ENCODE results near the gene AOPEP.

AOPEP gene

DNA sequence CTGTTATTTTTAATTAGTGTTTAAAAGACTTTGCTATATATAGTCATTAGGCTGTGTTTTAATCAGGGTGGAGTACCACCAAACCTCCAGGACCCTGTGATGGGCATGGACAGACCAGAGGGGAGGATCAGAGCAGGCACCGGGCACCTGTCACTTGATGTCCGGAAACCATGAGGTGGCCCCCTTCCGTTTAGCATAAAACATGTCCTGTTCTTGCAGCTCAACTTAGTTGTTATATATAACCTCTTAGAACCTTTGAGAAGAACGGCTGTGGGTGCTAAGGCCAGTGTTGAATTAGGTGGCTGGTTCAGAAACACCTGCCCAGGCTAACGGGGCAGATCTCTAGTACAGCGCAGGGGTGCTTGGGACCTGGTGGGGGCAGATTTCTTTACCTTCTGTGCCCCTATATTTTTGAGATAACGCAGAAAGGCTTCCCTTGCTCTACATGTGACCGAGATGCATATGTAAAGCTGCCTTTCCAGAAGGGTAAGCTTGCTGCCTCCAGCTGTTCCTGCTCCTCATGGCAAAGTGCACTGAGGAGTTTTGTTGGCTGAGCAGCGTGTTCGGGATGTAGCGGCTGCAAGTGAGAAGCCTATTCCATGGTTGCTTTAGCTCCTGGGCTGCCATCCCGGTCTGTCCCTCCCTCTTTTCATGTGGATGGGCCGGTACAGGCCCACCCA is 335.6 kb downstream of the AOPEP start:
- TF ChIP-seq RAD21 (IDR thresholded peaks at IDR 0.05; ENCODE audit: low read depth), result no peak
- TF ChIP-seq, protein P1, sequence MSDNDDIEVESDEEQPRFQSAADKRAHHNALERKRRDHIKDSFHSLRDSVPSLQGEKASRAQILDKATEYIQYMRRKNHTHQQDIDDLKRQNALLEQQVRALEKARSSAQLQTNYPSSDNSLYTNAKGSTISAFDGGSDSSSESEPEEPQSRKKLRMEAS (IDR thresholded peaks at IDR 0.05), result no peak
- no peak for TF ChIP-seq CEBPB (IDR thresholded peaks at IDR 0.05)
- no peak for TF ChIP-seq ZBTB7A (IDR thresholded peaks at IDR 0.05; ENCODE audit: low read depth)
- no peak for TF ChIP-seq REST (IDR thresholded peaks at IDR 0.05; ENCODE audit: low read depth)
- TF ChIP-seq TEAD4 (IDR thresholded peaks at IDR 0.05), result no peak
- TF ChIP-seq EP300 (IDR thresholded peaks at IDR 0.05; ENCODE audit: borderline replicate concordance), result no peak
- no peak for TF ChIP-seq USF1 (IDR thresholded peaks at IDR 0.05)
- TF ChIP-seq TCF12 (IDR thresholded peaks at IDR 0.05; ENCODE audit: low read depth), result no peak
- no peak for TF ChIP-seq YY1 (IDR thresholded peaks at IDR 0.05; ENCODE audit: low read depth)
- TF ChIP-seq CREB1 (IDR thresholded peaks at IDR 0.05; ENCODE audit: low read depth), result no peak
- no peak for TF ChIP-seq NFIC (IDR thresholded peaks at IDR 0.05)
- no peak for TF ChIP-seq TAF1 (IDR thresholded peaks at IDR 0.05; ENCODE audit: low read depth)
- TF ChIP-seq FOXM1 (IDR thresholded peaks at IDR 0.05; ENCODE audit: borderline replicate concordance, low read depth), result no peak
- no peak for TF ChIP-seq EGR1 (IDR thresholded peaks at IDR 0.05)

DNA sequence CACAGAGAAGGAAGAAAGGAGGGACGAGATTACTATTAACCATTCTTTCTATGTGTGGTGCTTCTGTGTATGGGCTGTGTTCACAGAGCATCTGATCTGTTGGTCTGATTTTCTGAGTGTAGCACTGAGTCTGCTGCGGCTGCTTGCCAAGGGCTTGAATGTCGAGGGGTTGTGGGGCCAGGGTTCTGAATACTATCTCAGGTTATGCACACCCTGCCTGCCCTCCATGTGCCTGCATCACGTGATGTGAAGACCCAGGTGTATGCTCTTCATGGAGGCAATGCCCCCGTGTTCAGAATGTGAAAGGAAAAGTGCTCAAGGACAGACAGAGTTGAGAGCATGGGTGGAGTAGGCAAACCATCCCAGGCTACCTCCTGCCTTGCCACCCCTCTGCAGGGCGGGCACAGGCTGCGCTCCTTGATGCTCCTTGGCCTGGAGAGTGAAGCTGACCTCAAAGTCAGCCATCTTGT is 336.1 kb downstream of the AOPEP start:
- TF ChIP-seq, protein P1 (IDR thresholded peaks at IDR 0.05), result no peak
- TF ChIP-seq TCF12 (IDR thresholded peaks at IDR 0.05; ENCODE audit: low read depth), result no peak
- TF ChIP-seq YY1 (IDR thresholded peaks at IDR 0.05; ENCODE audit: low read depth), result no peak
- no peak for TF ChIP-seq CEBPB (IDR thresholded peaks at IDR 0.05)
- TF ChIP-seq TAF1 (IDR thresholded peaks at IDR 0.05; ENCODE audit: low read depth), result no peak
- TF ChIP-seq RAD21 (IDR thresholded peaks at IDR 0.05; ENCODE audit: low read depth), result no peak
- no peak for TF ChIP-seq EP300 (IDR thresholded peaks at IDR 0.05; ENCODE audit: borderline replicate concordance)
- no peak for TF ChIP-seq USF1 (IDR thresholded peaks at IDR 0.05)
- no peak for TF ChIP-seq EGR1 (IDR thresholded peaks at IDR 0.05)
- TF ChIP-seq ZBTB7A (IDR thresholded peaks at IDR 0.05; ENCODE audit: low read depth), result no peak

GRCh38 chr9:95063300-95063699 is 336.8 kb downstream of the AOPEP start:
- TF ChIP-seq TAF1 (IDR thresholded peaks at IDR 0.05; ENCODE audit: low read depth), result no peak
- TF ChIP-seq, protein P1 (IDR thresholded peaks at IDR 0.05), result no peak
- TF ChIP-seq FOXM1 (IDR thresholded peaks at IDR 0.05; ENCODE audit: borderline replicate concordance, low read depth), result no peak
- no peak for TF ChIP-seq CEBPB (IDR thresholded peaks at IDR 0.05)
- no peak for TF ChIP-seq YY1 (IDR thresholded peaks at IDR 0.05; ENCODE audit: low read depth)
- TF ChIP-seq EGR1 (IDR thresholded peaks at IDR 0.05), result no peak
- TF ChIP-seq TEAD4 (IDR thresholded peaks at IDR 0.05), result no peak

DNA sequence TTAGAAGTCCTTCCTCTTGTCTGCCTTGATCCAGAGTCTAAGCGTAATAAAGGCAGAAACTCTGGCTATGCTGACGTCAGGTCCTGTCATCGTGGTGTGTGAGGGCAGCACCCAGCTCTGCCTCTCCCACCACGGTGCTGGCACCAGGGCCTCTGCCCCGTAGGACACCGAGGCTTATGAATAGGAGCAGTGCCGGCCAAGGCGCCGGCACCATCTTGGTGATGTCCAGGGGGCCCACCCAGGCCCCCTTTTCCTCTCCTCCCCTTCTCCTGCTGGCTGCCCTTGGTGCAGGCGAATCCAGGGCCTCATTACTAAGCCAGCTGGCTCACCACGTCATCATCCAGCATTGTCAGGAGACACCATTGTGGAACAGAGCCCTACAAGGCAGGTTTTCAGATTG is 338.7 kb downstream of the AOPEP start:
- no peak for TF ChIP-seq CEBPB (IDR thresholded peaks at IDR 0.05)
- TF ChIP-seq EP300 (IDR thresholded peaks at IDR 0.05; ENCODE audit: borderline replicate concordance), result no peak
- TF ChIP-seq CREB1 (IDR thresholded peaks at IDR 0.05; ENCODE audit: low read depth), result no peak
- no peak for TF ChIP-seq REST (IDR thresholded peaks at IDR 0.05; ENCODE audit: low read depth)
- TF ChIP-seq TCF12 (IDR thresholded peaks at IDR 0.05; ENCODE audit: low read depth), result no peak
- TF ChIP-seq NFIC (IDR thresholded peaks at IDR 0.05), result no peak
- TF ChIP-seq FOXM1 (IDR thresholded peaks at IDR 0.05; ENCODE audit: borderline replicate concordance, low read depth), result no peak
- TF ChIP-seq, protein P1 (IDR thresholded peaks at IDR 0.05), result no peak
- no peak for TF ChIP-seq TAF1 (IDR thresholded peaks at IDR 0.05; ENCODE audit: low read depth)
- TF ChIP-seq ZBTB7A (IDR thresholded peaks at IDR 0.05; ENCODE audit: low read depth), result no peak
- TF ChIP-seq RAD21 (IDR thresholded peaks at IDR 0.05; ENCODE audit: low read depth), result no peak
- no peak for TF ChIP-seq EGR1 (IDR thresholded peaks at IDR 0.05)
- TF ChIP-seq YY1 (IDR thresholded peaks at IDR 0.05; ENCODE audit: low read depth), result no peak
- TF ChIP-seq USF1 (IDR thresholded peaks at IDR 0.05), result no peak

GRCh38 chr9:95067057-95067456 is 340.6 kb downstream of the AOPEP start:
- no peak for TF ChIP-seq RAD21 (IDR thresholded peaks at IDR 0.05; ENCODE audit: low read depth)
- TF ChIP-seq CREB1 (IDR thresholded peaks at IDR 0.05; ENCODE audit: low read depth), result no peak
- TF ChIP-seq EP300 (IDR thresholded peaks at IDR 0.05; ENCODE audit: borderline replicate concordance), result no peak
- TF ChIP-seq TAF1 (IDR thresholded peaks at IDR 0.05; ENCODE audit: low read depth), result no peak
- TF ChIP-seq TEAD4 (IDR thresholded peaks at IDR 0.05), result no peak
- no peak for TF ChIP-seq CEBPB (IDR thresholded peaks at IDR 0.05)
- no peak for TF ChIP-seq TCF12 (IDR thresholded peaks at IDR 0.05; ENCODE audit: low read depth)
- TF ChIP-seq, protein P1 (IDR thresholded peaks at IDR 0.05), result no peak
- no peak for TF ChIP-seq YY1 (IDR thresholded peaks at IDR 0.05; ENCODE audit: low read depth)
- TF ChIP-seq USF1 (IDR thresholded peaks at IDR 0.05), result no peak
- TF ChIP-seq ZBTB7A (IDR thresholded peaks at IDR 0.05; ENCODE audit: low read depth), result no peak
